ENCODE data around the gene KANK4. TPM values are rescaled to one million over a fixed set of nuclear protein-coding genes. Genes with fewer than 3 reads are reported as not detected.

Gene KANK4
- total RNA-seq, 4 donors from 2014 or later, result 14.5 TPM; not detected in 3

DNA sequence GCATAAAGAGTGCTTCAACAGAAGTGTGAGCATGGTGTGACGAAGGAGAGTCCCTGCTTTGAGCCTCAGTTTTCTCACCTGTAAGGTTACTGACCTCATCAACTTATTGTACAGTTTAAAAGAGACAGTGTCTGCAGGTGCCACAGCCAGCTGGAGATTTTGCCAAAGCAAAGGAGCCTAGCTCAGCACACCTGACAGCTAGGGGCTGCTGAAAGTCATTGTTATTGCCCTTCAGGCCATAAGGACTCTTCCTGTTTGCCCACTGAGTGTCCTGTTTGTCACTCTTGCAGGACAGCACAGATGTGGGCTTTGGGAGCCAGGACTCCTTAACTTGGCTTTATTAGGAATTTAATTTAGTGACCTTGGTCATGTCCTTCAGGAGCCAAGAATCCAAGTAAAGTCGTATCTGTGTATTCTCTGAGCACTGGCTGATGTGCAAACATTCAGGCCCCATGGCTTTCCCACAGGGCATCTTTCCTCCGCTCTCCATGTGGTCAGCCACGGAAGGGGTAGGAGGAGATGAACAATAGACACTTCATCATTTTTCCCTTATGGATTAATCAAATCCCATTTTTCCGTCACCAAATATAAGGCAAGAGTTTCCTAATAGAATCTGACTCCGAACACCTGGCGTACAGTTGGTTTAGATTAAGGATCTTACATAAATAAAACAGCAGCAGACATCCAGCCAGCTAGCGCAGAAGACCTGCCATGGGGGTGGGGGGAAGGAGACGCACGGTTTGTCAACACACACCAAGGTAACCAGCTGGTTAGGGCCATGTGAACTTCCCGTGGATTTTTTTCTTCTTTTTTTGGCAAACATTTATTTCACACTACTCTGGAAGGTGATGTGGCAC, 43.1 kb upstream of the KANK4 start:
- TF ChIP-seq, protein P1, sequence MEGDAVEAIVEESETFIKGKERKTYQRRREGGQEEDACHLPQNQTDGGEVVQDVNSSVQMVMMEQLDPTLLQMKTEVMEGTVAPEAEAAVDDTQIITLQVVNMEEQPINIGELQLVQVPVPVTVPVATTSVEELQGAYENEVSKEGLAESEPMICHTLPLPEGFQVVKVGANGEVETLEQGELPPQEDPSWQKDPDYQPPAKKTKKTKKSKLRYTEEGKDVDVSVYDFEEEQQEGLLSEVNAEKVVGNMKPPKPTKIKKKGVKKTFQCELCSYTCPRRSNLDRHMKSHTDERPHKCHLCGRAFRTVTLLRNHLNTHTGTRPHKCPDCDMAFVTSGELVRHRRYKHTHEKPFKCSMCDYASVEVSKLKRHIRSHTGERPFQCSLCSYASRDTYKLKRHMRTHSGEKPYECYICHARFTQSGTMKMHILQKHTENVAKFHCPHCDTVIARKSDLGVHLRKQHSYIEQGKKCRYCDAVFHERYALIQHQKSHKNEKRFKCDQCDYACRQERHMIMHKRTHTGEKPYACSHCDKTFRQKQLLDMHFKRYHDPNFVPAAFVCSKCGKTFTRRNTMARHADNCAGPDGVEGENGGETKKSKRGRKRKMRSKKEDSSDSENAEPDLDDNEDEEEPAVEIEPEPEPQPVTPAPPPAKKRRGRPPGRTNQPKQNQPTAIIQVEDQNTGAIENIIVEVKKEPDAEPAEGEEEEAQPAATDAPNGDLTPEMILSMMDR (IDR thresholded peaks at IDR 0.05), result no peak
- TF ChIP-seq POLR2A (IDR thresholded peaks at IDR 0.05), result no peak
- intact Hi-C loops (cut with DNase I; ENCODE audit: low total_unique reads), result no loop called here
- H3K4me3 ChIP-seq, result no peak overlapping the region
- no peaks in the 10 kb centered on the region for H3K4me1 ChIP-seq
- H3K27me3 ChIP-seq, result no peaks in the 10 kb centered on the region
- no peak overlapping the region for H3K27ac ChIP-seq
- H3K36me3 ChIP-seq, result no peaks in the 10 kb centered on the region
- no peaks in the 10 kb centered on the region for H3K9me3 ChIP-seq
- DNase-seq, result no peak

DNA sequence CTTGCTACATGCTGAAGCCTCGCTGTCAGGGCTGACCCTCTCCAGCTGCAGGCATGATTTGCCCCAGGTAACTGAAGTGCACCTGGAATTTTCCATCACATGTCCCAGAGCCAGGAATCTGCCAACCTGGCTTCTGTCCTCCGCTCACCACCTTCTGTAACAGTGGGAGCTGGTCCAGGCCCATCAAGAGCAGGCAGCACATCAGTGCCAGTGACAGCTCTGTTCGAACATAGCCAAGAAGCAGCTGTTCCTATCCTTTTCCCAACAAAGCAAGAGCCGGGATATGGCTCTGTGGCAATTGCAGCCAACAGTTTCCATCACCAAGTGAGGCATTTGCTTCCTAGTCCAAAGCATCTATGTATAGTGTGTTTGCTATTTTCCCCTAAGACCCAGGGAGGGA, 42.2 kb upstream of the KANK4 start:
- H3K27ac ChIP-seq, result no peak overlapping the region
- TF ChIP-seq, protein P1 (IDR thresholded peaks at IDR 0.05), result no peak
- TF ChIP-seq POLR2A (IDR thresholded peaks at IDR 0.05), result no peak
- H3K4me3 ChIP-seq, result no peak overlapping the region
- no peaks in the 10 kb centered on the region for H3K36me3 ChIP-seq
- intact Hi-C loops (cut with DNase I; ENCODE audit: low total_unique reads), result no loop called here
- no peaks in the 10 kb centered on the region for H3K27me3 ChIP-seq
- no peaks in the 10 kb centered on the region for H3K9me3 ChIP-seq
- no peak for DNase-seq
- H3K4me1 ChIP-seq, result no peaks in the 10 kb centered on the region

DNA sequence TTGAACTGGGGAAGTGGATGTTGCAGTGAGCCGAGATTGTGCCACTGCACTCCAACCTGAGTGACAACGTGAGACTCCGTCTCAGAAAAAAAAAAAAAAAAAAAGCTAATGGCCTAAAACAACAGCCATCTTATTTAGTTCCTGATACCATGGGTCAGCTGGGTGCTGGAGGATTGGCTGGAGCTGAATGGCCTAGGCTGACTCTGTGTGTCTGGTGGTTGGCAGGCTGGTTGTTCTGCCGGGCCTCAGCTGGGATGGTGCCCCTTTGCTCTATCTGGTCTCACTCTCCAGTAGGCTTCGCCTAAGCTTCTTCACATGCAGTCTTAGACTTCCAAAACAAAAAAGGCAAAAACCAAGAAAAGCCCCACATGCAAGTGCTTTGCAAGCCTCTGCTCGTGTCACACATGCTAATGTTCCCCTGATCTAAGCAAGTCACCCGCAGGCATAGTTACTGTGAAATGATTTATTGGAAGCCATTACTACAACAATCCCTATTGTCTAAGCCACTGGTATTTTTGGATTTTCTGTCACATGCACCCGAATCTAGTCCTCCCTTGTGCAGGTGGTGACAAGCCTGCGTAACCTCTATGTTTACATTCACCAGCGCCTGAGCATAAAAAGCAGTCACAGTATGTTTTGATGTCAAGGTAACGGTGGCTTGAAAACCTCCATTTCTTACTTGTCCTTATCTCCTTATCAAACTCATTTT, 39.6 kb upstream of the KANK4 start:
- intact Hi-C loops (cut with DNase I; ENCODE audit: low total_unique reads), result no loop called here
- H3K36me3 ChIP-seq, result no peaks in the 10 kb centered on the region
- DNase-seq, result no peak
- H3K4me3 ChIP-seq, result no peak overlapping the region
- H3K27me3 ChIP-seq, result no peaks in the 10 kb centered on the region
- H3K27ac ChIP-seq, result no peak overlapping the region
- H3K9me3 ChIP-seq, result no peaks in the 10 kb centered on the region
- TF ChIP-seq, protein P1 (IDR thresholded peaks at IDR 0.05), result no peak
- TF ChIP-seq POLR2A (IDR thresholded peaks at IDR 0.05), result no peak
- no peaks in the 10 kb centered on the region for H3K4me1 ChIP-seq

DNA sequence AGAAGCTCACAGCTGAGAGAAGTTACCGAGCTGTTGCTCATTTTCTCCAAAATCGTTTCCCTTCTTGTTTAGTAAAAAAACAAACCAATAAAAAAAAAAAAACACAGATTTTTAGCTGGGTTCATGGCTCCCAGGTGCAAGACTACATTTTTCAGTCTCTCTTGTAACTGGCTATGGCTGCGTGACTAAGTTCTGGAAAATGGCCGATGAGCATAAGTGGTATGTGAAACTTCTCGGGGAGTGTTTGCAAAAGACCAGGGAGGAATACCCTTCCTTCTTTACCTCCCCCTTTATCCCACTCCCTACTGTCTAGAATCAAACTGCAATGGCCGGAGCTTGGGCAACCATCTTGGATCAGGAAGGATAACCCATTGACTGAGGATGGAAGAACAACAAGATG, 38.7 kb upstream of the KANK4 start:
- Histone ChIP-seq H3K27me3 (no peaks in the 10 kb centered on the region), H3K36me3 (no peaks in the 10 kb centered on the region), H3K9me3 (no peaks in the 10 kb centered on the region), H3K27ac (no peak overlapping the region), H3K4me3 (no peak overlapping the region), H3K4me1 (no peaks in the 10 kb centered on the region)
- intact Hi-C loops (cut with DNase I; ENCODE audit: low total_unique reads), result no loop called here
- DNase-seq, result no peak
- TF ChIP-seq, protein P1 (IDR thresholded peaks at IDR 0.05), result no peak

DNA sequence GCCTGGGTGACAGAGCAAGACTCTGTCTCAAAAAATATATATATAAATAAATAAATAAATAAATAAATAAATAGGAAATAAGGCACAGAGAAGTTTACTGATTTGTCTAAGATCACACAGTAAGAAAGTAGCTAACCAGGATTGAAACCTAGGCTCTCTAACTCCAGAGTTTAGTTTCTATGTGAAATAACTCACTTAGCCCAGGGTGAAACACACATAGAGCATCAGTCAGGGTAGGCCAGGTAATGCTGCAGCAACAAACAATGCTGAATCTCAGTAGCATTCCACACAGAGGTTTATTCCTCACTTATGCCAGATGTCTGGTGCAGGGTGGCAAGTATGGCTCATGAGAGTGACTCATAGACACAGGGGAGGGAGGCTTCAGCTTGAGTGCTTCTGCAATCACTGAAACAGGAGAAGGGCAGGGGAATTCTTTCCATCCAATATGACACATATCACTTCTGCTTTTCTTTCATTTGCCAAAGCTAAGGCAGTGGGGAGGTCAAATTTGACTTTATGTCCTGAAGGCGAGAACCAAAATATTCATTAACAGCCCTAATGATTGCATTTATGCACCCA, 37.1 kb upstream of the KANK4 start:
- Histone ChIP-seq H3K9me3 (no peaks in the 10 kb centered on the region), H3K27me3 (no peaks in the 10 kb centered on the region), H3K36me3 (no peaks in the 10 kb centered on the region), H3K27ac (no peak overlapping the region), H3K4me1 (no peaks in the 10 kb centered on the region), H3K4me3 (no peak overlapping the region)
- intact Hi-C loops (cut with DNase I; ENCODE audit: low total_unique reads), result no loop called here
- no peak for DNase-seq
- TF ChIP-seq, protein P1 (IDR thresholded peaks at IDR 0.05), result no peak
- no peak for TF ChIP-seq POLR2A (IDR thresholded peaks at IDR 0.05)

Measured in uterus (tissue), 4 donors.